GM19239 (cell line): ENCODE results near the gene TBC1D24.
"Not testable (repeated sequence)": the region's sequence is repeated elsewhere in the genome, so short reads cannot be mapped to it uniquely, and the experiment has no call there.

Source experiments
- DNase-seq: peaks from one replicate; pipeline ENCODE4 v3.0.0; 2011; ENCODE audit warnings: low spot score; ENCODE audit not compliant: insufficient read length
- FAIRE-seq: peaks from 2 replicates; lab custom pipeline; 2011; peaks lifted over from hg19 to GRCh38; lab: Jason Lieb, UNC

The TBC1D24 gene

GRCh38 chr16:2474877-2475412, at the start of gene TBC1D24:
TBC1D24 (plus strand) TSS chr16:2475127; CDS start chr16:2496149, 21,022 bp downstream.
- DNase-seq (peak; percentile 100), FAIRE-seq (peak; percentile 90)

GRCh38 chr16:2425825-2426430, 49.0 kb upstream of the TBC1D24 start:
- no peak for FAIRE-seq
- no peak for DNase-seq

GRCh38 chr16:2426941-2427361, 48.0 kb upstream of the TBC1D24 start:
- FAIRE-seq (no peak), DNase-seq (no peak)

GRCh38 chr16:2427526-2427925, 47.4 kb upstream of the TBC1D24 start:
- no peak for FAIRE-seq
- DNase-seq, result no peak

- FAIRE-seq (peak; percentile 23), DNase-seq (peak; percentile 46)
Observed at GRCh38 chr16:2428051-2428783, 46.7 kb upstream of the TBC1D24 start.

- no peak for DNase-seq
- FAIRE-seq, result no peak
Observed at GRCh38 chr16:2428784-2429033, 46.2 kb upstream of the TBC1D24 start.

GRCh38 chr16:2429034-2429770, 45.7 kb upstream of the TBC1D24 start, which contains the start of gene CCNF:
CCNF (plus strand) TSS chr16:2429447; CDS start chr16:2429482, 35 bp downstream.
- FAIRE-seq, result peak; percentile 83

GRCh38 chr16:2429771-2430663, 44.9 kb upstream of the TBC1D24 start:
- peak; percentile 67 for FAIRE-seq
- no peak for DNase-seq

More at GRCh38 chr16:2429034-2429770, 45.7 kb upstream of the TBC1D24 start, which contains the start of gene CCNF:
- peak; percentile 96 for DNase-seq

GRCh38 chr16:2432286-2432685, 42.6 kb upstream of the TBC1D24 start:
- no peak for FAIRE-seq
- no peak for DNase-seq

GRCh38 chr16:2432801-2433505, 42.0 kb upstream of the TBC1D24 start:
- DNase-seq, result no peak
- no peak for FAIRE-seq

GRCh38 chr16:2435236-2435635, 39.7 kb upstream of the TBC1D24 start:
- not testable (repeated sequence) for FAIRE-seq, DNase-seq

- FAIRE-seq, result no peak
- DNase-seq, result no peak
Observed at GRCh38 chr16:2436110-2436509, 38.8 kb upstream of the TBC1D24 start.

GRCh38 chr16:2437032-2437790, 37.7 kb upstream of the TBC1D24 start:
- no peak for DNase-seq
- FAIRE-seq, result no peak

- DNase-seq, result no peak
- FAIRE-seq, result no peak
Observed at GRCh38 chr16:2438121-2438520, 36.8 kb upstream of the TBC1D24 start.

- no peak for FAIRE-seq
- DNase-seq, result no peak
Observed at GRCh38 chr16:2439598-2439997, 35.3 kb upstream of the TBC1D24 start.

- DNase-seq, FAIRE-seq: not testable (repeated sequence)
Observed at GRCh38 chr16:2441143-2441804, 33.7 kb upstream of the TBC1D24 start.

GRCh38 chr16:2443555-2443954, 31.4 kb upstream of the TBC1D24 start:
- FAIRE-seq, result no peak
- no peak for DNase-seq
